Thyroid gland (tissue), 4 donors: ENCODE results near the gene KBTBD12. TPM values are rescaled to one million over a fixed set of nuclear protein-coding genes. Genes with fewer than 3 reads are reported as not detected.

Experiments
- DNase-seq, 2 donors: peaks; one replicate each; pipeline ENCODE4 v3.0.0-alpha.2; 2019
- H3K27ac ChIP-seq, 3 donors: fragments of 200-600 bp; sonication (generic); 1 replicate in 2 of 3; 2 replicates in 1 of 3; pipeline ENCODE4 v1.5.1; 2016 to 2019; ENCODE audit warnings: mild to moderate bottlenecking in 1 of 3, moderate library complexity in 1 of 3
- H3K27me3 ChIP-seq: fragments of 200-600 bp; sonication (generic); one replicate; pipeline ENCODE4 v1.5.1; 2019
- H3K36me3 ChIP-seq, 2 donors: fragments of 200-600 bp; sonication (generic); one replicate each; pipeline ENCODE4 v1.5.1; 2016 to 2019
- H3K4me1 ChIP-seq, 2 donors: fragments of 200-600 bp; sonication (generic); one replicate each; pipeline ENCODE4 v1.5.1; 2017 to 2019
- H3K4me3 ChIP-seq, 3 donors: fragments of 200-600 bp; sonication (generic); replicated peaks in 1 of 3; 1 replicate in 2 of 3; 2 replicates in 1 of 3; pipeline ENCODE4 v1.5.1; 2016; ENCODE audit warnings: mild to moderate bottlenecking in 1 of 3
- H3K9me3 ChIP-seq: fragments of 200-600 bp; sonication (generic); one replicate; pipeline ENCODE4 v1.5.1; 2017
- CTCF ChIP-seq, 6 experiments: fragments of 200-600 bp in 3 of 6; fragments of 450-650 bp in 3 of 6; sonication (generic) in 3 of 6; IDR thresholded peaks; one replicate each; pipeline ENCODE4 v1.5.1; 2016 to 2019; ENCODE audit warnings: antibody characterized with exemption in 6 of 6, mild to moderate bottlenecking in 2 of 6, inconsistent platforms in 1 of 6, moderate library complexity in 1 of 6
- POLR2A ChIP-seq, 2 donors: fragments of 450-650 bp; IDR thresholded peaks; one replicate each; pipeline ENCODE4 v1.6.1; 2017; ENCODE audit warnings: antibody characterized with exemption in 2 of 2, mild to moderate bottlenecking in 2 of 2, moderate library complexity in 1 of 2
- WGBS, 2 donors: methylation state at CpG; one replicate each; pipeline ENCODE4 v1.1.5; 2017; 5-methylcytosine and 5-hydroxymethylcytosine counted together
- intact Hi-C: fragments of 100-400 bp; cut with DNase I; formaldehyde crosslinking; loops from one replicate; pipeline ENCODE4 v1.15.1; 2023
- total RNA-seq, 4 donors: library from RNA; depleted of rRNA; stranded (reverse); fragments of >200 nt; gene quantifications; one replicate each; pipeline ENCODE4 v1.2.3, GENCODE V29; 2016

KBTBD12 gene
- total RNA-seq, 4 donors from 2014 or later: 1.5 TPM; not detected in 3

GRCh38 chr3:127975153-127976029, 60.4 kb downstream of the KBTBD12 start:
- WGBS, 2 donors: 85 to 89% methylated on average over 6 of the region's 6 CpGs
- Histone ChIP-seq H3K4me3 (no peak overlapping the region), H3K9me3 (no peaks in the 10 kb centered on the region), H3K27ac (no peak overlapping the region), H3K27me3 (no peaks in the 10 kb centered on the region), H3K4me1 (no peaks in the 10 kb centered on the region), H3K36me3 (no peaks in the 10 kb centered on the region)
- DNase-seq: no peak
- no peak for TF ChIP-seq CTCF (IDR thresholded peaks at IDR 0.05)
- no peak for TF ChIP-seq POLR2A (IDR thresholded peaks at IDR 0.05)
- intact Hi-C loops: no loop called here

GRCh38 chr3:127978636-127979035, 63.6 kb downstream of the KBTBD12 start:
- no peak for DNase-seq
- Histone ChIP-seq H3K4me1 (no peaks in the 10 kb centered on the region), H3K27ac (no peak overlapping the region), H3K4me3 (no peak overlapping the region), H3K9me3 (no peaks in the 10 kb centered on the region), H3K36me3 (no peaks in the 10 kb centered on the region), H3K27me3 (no peaks in the 10 kb centered on the region)
- WGBS, 2 donors: 84 to 100% methylated on average over 2 of the region's 2 CpGs
- intact Hi-C loops: no loop called here
- TF ChIP-seq POLR2A (IDR thresholded peaks at IDR 0.05): no peak
- no peak for TF ChIP-seq CTCF (IDR thresholded peaks at IDR 0.05)

- Histone ChIP-seq H3K9me3 (no peaks in the 10 kb centered on the region), H3K4me3 (no peak overlapping the region), H3K27me3 (no peaks in the 10 kb centered on the region), H3K36me3 (no peaks in the 10 kb centered on the region), H3K4me1 (no peaks in the 10 kb centered on the region), H3K27ac (no peak overlapping the region)
- DNase-seq: no peak
- intact Hi-C loops: no loop called here
- TF ChIP-seq CTCF (IDR thresholded peaks at IDR 0.05) (no peak), POLR2A (IDR thresholded peaks at IDR 0.05) (no peak)
Measured at GRCh38 chr3:127979473-127979872, 64.4 kb downstream of the KBTBD12 start.

- intact Hi-C loops: no loop called here
- Histone ChIP-seq H3K4me3 (no peak overlapping the region), H3K36me3 (no peaks in the 10 kb centered on the region), H3K4me1 (no peaks in the 10 kb centered on the region), H3K9me3 (no peaks in the 10 kb centered on the region), H3K27me3 (no peaks in the 10 kb centered on the region), H3K27ac (no peak overlapping the region)
- DNase-seq: no peak
- TF ChIP-seq CTCF (IDR thresholded peaks at IDR 0.05): no peak
- TF ChIP-seq POLR2A (IDR thresholded peaks at IDR 0.05): no peak
Measured at GRCh38 chr3:127981097-127981496, 66.1 kb downstream of the KBTBD12 start.

- Histone ChIP-seq H3K27me3 (no peaks in the 10 kb centered on the region), H3K4me1 (no peaks in the 10 kb centered on the region), H3K9me3 (no peaks in the 10 kb centered on the region), H3K4me3 (no peak overlapping the region), H3K27ac (no peak overlapping the region), H3K36me3 (no peaks in the 10 kb centered on the region)
- DNase-seq: no peak
- TF ChIP-seq CTCF (IDR thresholded peaks at IDR 0.05): no peak
- no peak for TF ChIP-seq POLR2A (IDR thresholded peaks at IDR 0.05)
- intact Hi-C loops: no loop called here
- 63 to 93% methylated on average over 1 to 3 of the region's 3 CpGs for WGBS, 2 donors
Measured at GRCh38 chr3:127982155-127982554, 67.1 kb downstream of the KBTBD12 start.
